Ramos (cell line): ENCODE results near the gene PI4K2A.

Experiments
- in situ Hi-C: fragments of 300-500 bp; cut with MboI; formaldehyde crosslinking; loops from one replicate; pipeline ENCODE4 v1.14.3; 2022; ENCODE audit warnings: low sequenced_read_pairs; ENCODE audit not compliant: unreplicated experiment

PI4K2A gene

DNA sequence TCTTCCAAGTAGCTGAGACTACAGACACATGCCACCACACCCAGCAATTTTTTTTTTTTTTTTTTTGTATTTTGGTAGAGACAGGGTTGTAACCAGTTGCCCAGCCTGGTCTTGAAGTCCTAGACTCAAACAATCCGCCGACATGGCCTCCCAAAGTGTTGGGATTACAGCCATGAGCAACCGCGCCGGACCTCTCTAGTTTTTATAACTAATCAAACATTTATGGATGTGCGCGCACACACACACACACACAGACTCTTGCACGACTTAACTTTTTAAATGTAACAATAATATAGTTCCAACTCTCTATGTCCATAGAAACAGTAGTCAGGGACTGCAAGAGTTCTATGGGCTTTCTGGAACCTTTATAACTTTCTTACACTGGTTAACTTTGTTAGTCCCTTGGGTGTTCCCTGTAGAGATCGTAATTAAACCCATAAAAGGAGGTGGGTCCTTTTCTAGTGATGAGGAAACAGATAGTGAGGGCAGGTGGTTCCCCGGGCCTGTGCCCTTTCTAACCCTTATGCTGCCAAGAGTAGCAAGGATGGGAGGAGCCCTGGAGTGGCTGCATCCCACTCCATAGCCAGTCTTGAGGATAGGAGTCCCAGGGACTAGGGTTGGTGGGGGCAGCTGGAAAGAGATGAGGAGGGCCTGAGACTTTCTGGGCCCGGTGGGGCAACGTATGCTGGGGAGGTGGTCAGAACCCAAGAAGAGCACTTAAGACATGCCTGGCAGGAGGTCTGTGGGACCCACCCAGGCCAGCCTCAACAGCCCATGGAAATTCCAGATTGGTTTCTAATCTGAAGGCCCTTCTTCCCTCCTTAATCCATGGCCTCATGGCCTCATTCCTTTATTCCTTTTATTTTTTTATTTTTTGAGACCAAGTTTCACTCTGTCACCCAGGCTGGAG, 81.7 kb downstream of the PI4K2A start:
- in situ Hi-C loops: no loop called here

DNA sequence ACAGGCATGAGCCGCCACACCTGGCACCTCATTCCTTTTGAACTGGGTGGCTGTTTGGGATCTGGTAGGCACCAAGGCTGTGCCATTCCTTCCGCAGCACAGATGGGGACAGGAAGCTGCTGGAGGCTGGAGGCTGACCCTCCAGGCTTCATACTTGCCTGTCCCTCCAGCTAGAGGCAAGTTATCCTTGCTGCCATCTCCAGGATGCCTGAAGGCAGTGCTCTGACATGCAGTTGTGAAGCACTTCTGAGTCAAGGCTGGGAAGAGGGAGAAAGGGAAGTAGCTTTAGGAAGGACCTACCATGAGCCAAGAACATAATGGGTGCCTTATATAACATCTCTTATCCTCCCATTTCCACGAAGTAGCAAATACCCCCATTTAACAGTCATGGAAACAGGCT, 82.5 kb downstream of the PI4K2A start:
- in situ Hi-C loops: no loop called here

GRCh38 chr10:97724341-97724941, 84.0 kb downstream of the PI4K2A start:
- in situ Hi-C loops: no loop called here
